8988T (cell line): ENCODE measurements around the gene KLK3.

ENCODE experiments used
- DNase-seq: peaks from one replicate; pipeline ENCODE4 v3.0.0; 2011

The KLK3 gene

DNA sequence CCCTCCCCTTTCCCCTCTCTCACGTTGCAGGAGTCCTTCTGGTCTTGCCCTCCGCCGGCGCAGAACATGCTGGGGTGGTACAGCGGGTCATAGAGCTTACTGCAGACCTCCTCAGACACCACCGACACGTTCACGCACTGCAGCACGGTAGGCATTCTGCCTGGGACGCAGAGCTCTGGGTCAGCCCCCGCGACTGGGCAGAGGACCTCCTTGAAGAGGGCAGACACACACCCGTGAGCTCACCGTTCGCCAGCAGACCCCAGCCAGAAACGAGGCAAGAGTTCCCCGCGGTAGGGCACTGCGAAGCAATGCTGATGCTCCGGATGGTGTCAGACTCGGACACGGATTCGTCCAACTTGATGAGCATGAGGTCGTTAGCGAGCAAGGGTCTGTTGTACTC, 53.6 kb downstream of the KLK3 start:
- no peak for DNase-seq

DNA sequence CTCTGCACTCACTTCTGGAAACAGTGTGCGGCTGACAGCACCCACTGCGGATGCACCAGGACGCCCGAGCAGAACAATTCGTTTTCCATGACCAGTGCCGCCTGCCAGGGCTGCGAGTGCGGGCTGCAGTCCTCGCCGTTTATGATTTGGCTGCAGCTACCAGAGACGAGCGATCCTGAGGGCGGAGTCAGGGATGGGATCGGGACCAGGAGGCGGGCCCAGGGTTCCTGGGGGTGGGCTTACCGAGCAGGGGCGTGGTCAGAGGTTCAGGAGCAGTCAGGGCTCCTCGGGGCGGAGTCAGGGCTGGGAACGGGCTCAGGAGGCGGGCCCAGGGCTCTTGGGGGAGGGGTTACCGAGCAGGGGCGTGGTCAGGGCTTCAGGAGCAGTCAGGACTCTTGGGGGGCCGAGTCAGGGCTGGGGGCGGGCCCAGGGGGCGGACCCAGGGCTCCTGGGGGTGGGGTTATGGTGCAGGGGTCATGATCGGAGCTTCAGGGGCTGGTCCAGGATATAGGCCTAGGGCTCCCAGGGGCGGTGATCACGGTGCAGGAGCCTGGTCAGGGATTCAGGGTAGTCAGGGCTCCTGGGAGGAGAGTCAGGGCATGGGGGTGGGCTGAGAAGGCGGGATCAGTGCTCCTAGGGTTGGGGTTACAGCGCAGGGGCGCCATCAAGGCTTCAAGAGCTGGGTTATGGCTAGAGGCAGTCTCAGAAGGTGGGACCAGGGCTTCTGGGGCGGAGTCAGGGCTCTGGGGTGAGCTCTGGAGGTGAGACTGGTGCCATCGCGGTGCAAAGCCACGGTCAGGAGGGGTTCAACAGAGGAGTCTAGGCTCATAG, 54.7 kb downstream of the KLK3 start:
- DNase-seq, result peak; percentile 33
